ENCODE data around the gene GAGE10.

DNA sequence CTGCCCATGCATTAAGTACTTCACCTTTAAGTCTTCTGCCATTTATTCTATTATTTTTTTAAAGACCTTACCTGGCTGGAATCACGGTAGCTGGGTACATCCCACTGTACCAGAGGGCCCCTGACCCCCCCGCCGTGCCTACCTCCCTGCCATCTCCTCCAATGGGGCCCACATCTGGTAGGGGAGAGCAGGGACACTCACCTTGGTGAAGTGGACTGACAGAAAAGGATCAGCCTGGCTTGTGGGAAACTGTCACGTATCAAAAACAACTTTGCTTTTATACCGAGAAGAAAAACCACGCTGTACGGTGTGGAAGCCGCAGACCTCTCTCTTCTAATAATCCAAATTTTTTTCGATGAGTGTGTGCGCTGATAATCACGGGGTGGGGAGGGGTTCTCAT is 39.0 kb upstream of the GAGE10 start, which contains the start of gene FOXP3:
- TF ChIP-seq, protein P1, sequence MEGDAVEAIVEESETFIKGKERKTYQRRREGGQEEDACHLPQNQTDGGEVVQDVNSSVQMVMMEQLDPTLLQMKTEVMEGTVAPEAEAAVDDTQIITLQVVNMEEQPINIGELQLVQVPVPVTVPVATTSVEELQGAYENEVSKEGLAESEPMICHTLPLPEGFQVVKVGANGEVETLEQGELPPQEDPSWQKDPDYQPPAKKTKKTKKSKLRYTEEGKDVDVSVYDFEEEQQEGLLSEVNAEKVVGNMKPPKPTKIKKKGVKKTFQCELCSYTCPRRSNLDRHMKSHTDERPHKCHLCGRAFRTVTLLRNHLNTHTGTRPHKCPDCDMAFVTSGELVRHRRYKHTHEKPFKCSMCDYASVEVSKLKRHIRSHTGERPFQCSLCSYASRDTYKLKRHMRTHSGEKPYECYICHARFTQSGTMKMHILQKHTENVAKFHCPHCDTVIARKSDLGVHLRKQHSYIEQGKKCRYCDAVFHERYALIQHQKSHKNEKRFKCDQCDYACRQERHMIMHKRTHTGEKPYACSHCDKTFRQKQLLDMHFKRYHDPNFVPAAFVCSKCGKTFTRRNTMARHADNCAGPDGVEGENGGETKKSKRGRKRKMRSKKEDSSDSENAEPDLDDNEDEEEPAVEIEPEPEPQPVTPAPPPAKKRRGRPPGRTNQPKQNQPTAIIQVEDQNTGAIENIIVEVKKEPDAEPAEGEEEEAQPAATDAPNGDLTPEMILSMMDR (IDR thresholded peaks at IDR 0.05) = no peak
- TF ChIP-seq POLR2A (IDR thresholded peaks at IDR 0.05) = no peak

All from right lobe of liver (tissue), 4 donors.